Chondrocyte (in vitro differentiated cells): Measurements from ENCODE around the gene DYNLT3. TPM values are rescaled to one million over a fixed set of nuclear protein-coding genes. Genes with fewer than 3 reads are reported as not detected.

Source experiments
- DNase-seq: peaks from one replicate; pipeline ENCODE4 v3.0.0; 2021; ENCODE audit warnings: mixed read lengths, low spot score
- H3K27ac Mint-ChIP-seq: one replicate; pipeline ENCODE4 v1.8.0; 2021; ENCODE audit warnings: mild to moderate bottlenecking, moderate library complexity, mixed read lengths; ENCODE audit not compliant: unreplicated experiment
- H3K27me3 Mint-ChIP-seq: 2 replicates; pipeline ENCODE4 v1.8.0; 2021; ENCODE audit warnings: low read depth, mixed read lengths
- H3K36me3 Mint-ChIP-seq: 2 replicates; pipeline ENCODE4 v1.8.0; 2021; ENCODE audit warnings: low read depth, mixed read lengths
- H3K4me1 Mint-ChIP-seq: 2 replicates; pipeline ENCODE4 v1.8.0; 2021; ENCODE audit warnings: low read depth, mild to moderate bottlenecking, mixed read lengths
- H3K4me3 Mint-ChIP-seq: one replicate; pipeline ENCODE4 v1.8.0; 2021; ENCODE audit warnings: mild to moderate bottlenecking, moderate library complexity, mixed read lengths; ENCODE audit not compliant: unreplicated experiment
- H3K9me3 Mint-ChIP-seq: 2 replicates; pipeline ENCODE4 v1.8.0; 2021; ENCODE audit warnings: low read depth, mixed read lengths
- total RNA-seq: library from RNA; stranded (reverse); gene quantifications from 3 replicates; pipeline ENCODE4 v1.2.1, GENCODE V29; 2021
- TF ChIP-seq, protein P1 (sequence below): fragments of 200-600 bp; sonication (generic); IDR thresholded peaks from 2 replicates; pipeline ENCODE4 v1.5.0; 2021; ENCODE audit warnings: antibody characterized with exemption, mild to moderate bottlenecking, moderate library complexity

The DYNLT3 gene
- total RNA-seq, 1 donor from 2014 or later: 35.8 TPM

DNA sequence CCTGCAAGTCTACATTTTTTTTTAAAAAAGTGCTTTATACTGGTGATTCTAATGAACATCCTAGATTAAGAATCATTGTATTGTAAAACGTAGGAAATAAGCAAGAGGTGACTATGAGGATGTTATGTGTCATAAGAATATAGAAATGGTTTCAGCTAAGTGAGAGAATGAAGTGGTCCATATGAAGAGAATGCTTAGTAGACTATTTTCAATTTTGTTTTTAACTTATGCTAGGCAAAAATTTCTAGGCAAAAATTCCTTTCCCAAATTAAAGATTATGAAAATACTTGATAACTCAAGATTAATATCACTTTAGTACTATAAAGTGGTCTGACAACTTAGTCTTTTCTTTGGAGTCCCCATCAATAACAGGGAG lies 825 bp downstream of the DYNLT3 start:
- Mint-ChIP-seq H3K4me3 (peak overlapping the region; percentile 75), H3K9me3 (no peaks in the 10 kb centered on the region), H3K27ac (peak overlapping the region; percentile 45), H3K27me3 (no peaks in the 10 kb centered on the region), H3K4me1 (peaks cover 8% of the 10 kb centered on the region), H3K36me3 (no peaks in the 10 kb centered on the region)
- TF ChIP-seq, protein P1, sequence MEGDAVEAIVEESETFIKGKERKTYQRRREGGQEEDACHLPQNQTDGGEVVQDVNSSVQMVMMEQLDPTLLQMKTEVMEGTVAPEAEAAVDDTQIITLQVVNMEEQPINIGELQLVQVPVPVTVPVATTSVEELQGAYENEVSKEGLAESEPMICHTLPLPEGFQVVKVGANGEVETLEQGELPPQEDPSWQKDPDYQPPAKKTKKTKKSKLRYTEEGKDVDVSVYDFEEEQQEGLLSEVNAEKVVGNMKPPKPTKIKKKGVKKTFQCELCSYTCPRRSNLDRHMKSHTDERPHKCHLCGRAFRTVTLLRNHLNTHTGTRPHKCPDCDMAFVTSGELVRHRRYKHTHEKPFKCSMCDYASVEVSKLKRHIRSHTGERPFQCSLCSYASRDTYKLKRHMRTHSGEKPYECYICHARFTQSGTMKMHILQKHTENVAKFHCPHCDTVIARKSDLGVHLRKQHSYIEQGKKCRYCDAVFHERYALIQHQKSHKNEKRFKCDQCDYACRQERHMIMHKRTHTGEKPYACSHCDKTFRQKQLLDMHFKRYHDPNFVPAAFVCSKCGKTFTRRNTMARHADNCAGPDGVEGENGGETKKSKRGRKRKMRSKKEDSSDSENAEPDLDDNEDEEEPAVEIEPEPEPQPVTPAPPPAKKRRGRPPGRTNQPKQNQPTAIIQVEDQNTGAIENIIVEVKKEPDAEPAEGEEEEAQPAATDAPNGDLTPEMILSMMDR: no peak
- no peak for DNase-seq

DNA sequence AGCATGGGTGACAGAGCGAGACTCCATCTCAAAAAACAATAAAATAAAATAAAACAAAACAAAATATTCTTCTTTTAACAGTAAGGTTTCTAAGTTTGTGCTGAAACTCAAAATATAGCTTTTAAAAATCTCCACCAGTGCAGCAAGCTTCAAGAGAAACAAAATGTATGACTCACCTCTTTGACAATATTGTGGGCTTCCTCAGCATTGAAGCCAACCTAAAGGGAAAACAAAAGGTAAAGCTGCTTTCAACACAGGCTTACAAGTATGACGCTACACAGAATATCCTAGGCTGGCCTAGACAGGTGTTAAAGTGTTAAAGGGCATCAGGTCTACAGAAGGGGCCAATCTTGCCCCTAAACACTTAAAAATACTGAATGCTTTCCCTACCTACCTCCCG lies 1.2 kb downstream of the DYNLT3 start:
- peak overlapping the region; percentile 75 for H3K4me3 Mint-ChIP-seq
- DNase-seq: no peak
- H3K27me3 Mint-ChIP-seq: no peaks in the 10 kb centered on the region
- TF ChIP-seq, protein P1: no peak
- H3K36me3 Mint-ChIP-seq: no peaks in the 10 kb centered on the region
- peaks cover 8% of the 10 kb centered on the region for H3K4me1 Mint-ChIP-seq
- H3K9me3 Mint-ChIP-seq: no peaks in the 10 kb centered on the region
- H3K27ac Mint-ChIP-seq: no peak overlapping the region

DNA sequence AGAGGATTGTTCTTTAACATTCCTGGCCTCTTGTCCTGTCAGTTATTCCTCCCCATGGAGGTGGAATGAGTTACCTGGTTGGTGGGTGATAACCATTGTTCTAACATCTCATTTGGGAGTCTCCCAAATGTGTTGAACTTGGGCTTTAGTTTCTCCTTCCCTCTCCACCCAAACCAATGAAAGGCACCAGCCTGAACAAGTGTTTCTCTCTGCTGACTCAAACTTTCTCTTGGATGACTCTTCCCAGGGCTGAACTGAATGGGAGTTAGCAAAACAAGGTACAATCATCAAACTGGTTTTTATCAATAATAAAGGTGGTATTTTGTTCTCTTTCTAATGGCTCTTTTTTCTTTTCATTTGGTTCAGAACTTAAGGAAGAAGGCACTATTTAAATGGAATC lies 2.7 kb downstream of the DYNLT3 start:
- no peaks in the 10 kb centered on the region for H3K9me3 Mint-ChIP-seq
- peaks cover 8% of the 10 kb centered on the region for H3K4me1 Mint-ChIP-seq
- TF ChIP-seq, protein P1: no peak
- no peak for DNase-seq
- H3K27ac Mint-ChIP-seq: no peak overlapping the region
- no peaks in the 10 kb centered on the region for H3K27me3 Mint-ChIP-seq
- peaks cover 2% of the 10 kb centered on the region for H3K36me3 Mint-ChIP-seq
- H3K4me3 Mint-ChIP-seq: no peak overlapping the region

DNA sequence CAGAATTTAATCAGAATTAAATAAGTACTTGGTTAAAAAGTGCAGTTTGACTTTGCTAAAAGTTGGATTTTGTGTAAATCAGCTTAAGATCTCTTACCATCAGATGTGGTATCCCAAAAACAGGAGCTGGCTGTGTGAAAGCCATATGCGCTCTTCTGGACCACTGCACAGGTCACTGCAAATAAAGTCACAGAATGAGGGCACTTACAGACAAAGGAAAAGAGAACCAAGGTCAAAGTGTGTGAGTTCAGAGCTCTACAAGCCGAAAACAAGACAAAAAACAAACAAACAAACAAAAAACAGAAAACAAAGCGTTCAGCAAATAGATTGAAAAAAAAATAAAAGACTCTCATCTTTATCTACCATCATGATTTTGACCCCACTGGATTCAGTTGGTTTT lies 6.4 kb downstream of the DYNLT3 start:
- Mint-ChIP-seq H3K9me3 (no peaks in the 10 kb centered on the region), H3K27ac (no peak overlapping the region), H3K36me3 (peaks cover 4% of the 10 kb centered on the region), H3K4me3 (no peak overlapping the region), H3K27me3 (no peaks in the 10 kb centered on the region), H3K4me1 (no peaks in the 10 kb centered on the region)
- DNase-seq: no peak
- TF ChIP-seq, protein P1: no peak

DNA sequence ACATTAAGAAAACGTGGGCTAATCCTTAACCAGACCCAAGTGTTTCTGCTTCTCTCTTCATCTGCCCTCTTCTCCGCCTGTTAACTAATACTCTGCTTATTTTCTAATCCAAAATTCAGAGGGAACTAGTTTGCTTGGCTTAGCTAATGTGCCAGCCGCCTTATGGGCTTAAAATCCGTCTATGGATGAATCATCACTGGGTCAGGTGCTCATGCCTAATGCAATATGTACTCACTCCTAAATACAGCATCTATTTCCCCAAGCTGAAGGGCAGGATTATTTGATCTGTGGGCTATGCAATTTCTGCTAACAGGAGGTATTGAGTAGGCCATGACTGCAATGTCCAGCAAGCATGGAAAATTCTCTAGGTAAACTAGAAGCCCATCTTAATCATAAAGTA lies 12.4 kb downstream of the DYNLT3 start:
- no peaks in the 10 kb centered on the region for H3K27me3 Mint-ChIP-seq
- no peak for DNase-seq
- H3K27ac Mint-ChIP-seq: no peak overlapping the region
- H3K4me1 Mint-ChIP-seq: no peaks in the 10 kb centered on the region
- no peaks in the 10 kb centered on the region for H3K9me3 Mint-ChIP-seq
- peaks cover 2% of the 10 kb centered on the region for H3K36me3 Mint-ChIP-seq
- TF ChIP-seq, protein P1: no peak
- no peak overlapping the region for H3K4me3 Mint-ChIP-seq
